HG03095 (cell line): Measurements from ENCODE around the gene ZNF45.
"Not testable (repeated sequence)": the region's sequence is repeated elsewhere in the genome, so short reads cannot be mapped to it uniquely, and the experiment has no call there.

Experiments used
- ATAC-seq: cut with Tn5 transposase; IDR thresholded peaks from one replicate; pipeline ENCODE4 v1.9.1; 2021; ENCODE audit warnings: moderate library complexity; ENCODE audit not compliant: unreplicated experiment

ZNF45 gene

DNA sequence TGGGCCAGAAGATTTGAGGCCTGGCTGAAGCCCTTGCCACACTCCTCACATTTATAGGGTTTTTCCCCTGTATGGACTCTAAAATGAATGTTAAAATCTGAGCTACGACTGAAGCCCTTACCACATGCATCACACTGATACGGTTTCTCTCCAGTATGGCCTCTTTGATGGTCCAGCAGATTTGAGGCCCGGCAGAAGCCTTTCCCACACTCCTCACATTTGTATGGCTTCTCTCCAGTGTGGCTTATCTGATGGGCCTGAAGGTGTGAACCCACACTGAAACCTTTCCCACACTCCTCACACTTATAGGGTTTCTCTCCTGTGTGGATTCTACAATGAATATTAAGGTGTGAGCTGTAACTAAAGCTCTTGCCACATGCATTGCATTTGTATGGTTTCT, 21.0 kb downstream of the ZNF45 start:
- ATAC-seq = no peak

DNA sequence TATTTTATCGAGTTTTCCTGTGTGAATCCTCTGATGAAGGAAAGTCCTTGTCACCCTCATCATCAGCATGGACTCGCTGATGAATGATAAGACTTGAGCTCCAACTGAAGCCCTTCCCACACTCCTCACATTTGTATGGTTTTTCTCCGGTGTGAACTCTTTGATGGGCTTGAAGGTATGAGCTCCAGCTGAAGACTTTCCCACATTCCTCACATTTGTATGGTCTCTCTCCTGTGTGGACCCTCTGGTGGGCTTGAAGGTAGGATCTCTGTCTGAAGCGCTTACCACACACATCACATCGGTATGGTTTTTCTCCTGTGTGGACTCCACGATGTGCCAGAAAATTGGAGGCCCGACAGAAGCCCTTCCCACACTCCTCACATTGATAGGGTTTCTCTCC, 21.7 kb downstream of the ZNF45 start:
- no peak for ATAC-seq

DNA sequence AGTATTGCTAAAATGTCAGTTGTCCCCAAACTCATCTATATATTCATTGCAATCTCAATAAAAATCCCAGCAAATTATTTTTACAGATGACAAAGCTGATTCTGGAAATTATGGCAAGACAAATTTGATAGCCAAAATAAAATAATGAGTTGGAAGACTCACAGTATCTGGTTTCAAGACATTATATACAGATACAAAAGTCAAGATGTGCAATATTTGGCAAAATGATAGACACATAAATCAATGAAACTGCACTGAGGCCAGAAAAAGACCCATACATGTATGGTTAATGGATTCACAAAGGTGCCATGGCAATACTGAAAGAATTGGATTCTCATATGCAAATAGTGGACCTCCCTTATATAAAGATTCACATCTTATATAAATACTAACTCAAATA, 24.2 kb downstream of the ZNF45 start:
- no peak for ATAC-seq

DNA sequence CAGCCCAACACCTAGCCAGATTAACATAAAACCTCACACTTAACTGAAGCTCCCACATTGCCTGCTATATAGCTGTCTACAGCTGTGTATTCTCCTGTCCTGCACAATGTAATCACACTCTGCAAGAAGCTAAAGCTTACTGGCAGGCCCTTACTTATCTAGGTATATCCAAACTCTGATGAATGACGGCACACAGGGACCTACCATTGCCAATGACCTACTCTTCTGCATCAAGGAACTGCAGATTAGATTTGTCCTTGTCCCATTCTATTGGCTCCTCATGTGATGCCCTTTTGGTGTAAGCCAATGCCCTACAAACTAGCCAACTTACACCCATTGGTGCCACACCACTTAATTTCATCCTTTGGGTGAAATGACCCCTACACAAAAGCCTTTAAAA, 26.4 kb downstream of the ZNF45 start:
- ATAC-seq = no peak

DNA sequence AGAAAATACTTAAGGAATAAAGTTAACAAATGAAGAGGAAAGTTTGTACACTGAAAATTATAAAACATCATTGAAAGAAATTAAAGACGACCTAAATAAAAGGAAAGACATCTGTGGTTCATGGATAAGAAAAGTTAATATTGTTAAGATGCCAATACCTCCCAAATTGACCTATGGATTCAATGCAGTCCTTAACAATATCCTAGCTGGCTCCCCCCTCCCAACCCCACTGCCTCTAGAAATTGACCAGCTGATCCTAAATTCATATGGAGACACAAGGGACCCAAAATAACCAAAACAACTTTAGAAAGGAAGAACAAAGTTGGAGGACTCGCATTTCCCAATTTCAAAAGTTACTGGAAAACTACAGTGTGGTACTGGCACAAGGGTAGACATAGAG, 28.3 kb downstream of the ZNF45 start:
- ATAC-seq = no peak

DNA sequence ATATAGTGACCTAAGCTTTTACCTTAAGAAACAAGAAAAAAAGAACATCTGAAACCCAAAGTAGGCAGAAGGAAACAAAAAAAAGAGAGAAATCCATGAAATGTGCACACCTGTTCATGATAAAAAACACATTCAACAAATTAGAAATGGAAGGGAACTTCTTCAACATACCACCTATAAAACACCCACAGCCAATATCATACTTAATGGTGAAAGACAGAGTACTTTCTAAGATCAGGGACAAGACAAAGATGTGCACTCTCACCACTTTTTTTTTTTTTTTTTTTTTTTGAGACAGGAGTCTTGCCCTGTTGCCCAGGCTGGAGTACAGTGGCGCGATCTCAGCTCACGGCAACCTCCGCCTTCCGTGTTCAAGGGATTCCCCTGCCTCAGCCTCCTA, 29.2 kb downstream of the ZNF45 start:
- no peak for ATAC-seq

DNA sequence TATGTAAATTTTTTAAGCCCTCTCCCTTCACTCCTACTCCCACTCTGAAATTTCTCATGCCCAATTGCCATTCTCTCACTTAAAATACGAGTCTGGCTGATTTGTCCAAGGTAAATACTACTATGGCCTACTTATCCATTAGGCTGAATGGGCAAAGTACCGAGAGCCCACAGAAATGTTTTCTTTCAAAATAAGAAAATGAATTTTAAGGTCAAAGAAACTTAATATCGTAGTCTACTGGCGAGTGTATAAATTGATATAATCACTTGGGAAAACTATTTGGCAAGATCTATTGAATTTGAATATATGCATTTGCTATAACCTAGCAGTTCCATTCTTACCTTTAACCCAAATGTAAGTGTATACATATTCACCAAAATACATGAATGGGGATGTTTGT, 32.7 kb downstream of the ZNF45 start:
- no peak for ATAC-seq

DNA sequence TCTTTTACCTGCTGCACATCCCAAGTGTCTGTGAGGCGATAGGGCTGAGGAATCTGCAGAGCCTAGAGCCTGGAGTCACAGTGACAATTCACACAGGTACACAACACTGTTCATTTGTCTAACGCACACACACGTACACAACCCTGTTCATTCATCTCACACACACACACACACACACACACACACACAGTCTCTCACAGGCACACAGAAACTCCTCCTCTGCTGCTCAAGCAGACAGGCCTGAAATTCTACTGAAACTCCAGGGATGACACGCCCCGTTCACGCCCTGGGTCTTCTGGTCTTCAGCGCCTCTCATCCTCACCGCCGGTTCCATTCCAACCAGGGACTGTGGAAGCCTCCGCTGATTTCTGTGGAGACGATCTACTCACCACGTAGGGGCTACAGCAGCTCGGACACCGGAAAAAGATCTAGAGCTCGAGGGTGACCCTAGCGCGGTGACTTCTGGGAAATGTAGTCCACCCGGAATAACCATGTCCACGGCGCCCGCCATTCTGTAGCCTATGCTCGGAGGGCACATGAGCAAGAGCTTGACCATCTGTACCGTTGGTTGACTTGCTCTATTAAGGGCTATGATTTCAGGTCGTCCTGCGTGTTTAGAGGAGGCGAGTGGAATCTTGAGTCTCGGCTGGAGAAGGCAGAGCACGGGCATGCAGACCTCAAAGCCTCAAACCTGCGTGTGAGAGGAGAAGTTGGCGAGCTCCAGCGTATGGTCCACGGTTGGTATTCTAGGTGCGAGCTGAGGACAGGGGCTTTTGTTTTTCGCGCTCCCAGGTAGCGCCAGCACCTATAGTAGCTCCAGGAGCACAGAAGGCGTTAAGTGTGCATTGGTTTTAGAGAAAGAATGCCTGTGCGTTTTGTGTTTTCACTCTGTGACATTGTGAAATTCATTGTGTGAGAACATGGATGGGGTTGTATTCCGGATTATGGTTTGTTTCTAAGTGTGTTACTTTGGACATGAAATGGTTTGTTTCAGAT, 33.4 kb downstream of the ZNF45 start:
- peak; percentile 66 for ATAC-seq

DNA sequence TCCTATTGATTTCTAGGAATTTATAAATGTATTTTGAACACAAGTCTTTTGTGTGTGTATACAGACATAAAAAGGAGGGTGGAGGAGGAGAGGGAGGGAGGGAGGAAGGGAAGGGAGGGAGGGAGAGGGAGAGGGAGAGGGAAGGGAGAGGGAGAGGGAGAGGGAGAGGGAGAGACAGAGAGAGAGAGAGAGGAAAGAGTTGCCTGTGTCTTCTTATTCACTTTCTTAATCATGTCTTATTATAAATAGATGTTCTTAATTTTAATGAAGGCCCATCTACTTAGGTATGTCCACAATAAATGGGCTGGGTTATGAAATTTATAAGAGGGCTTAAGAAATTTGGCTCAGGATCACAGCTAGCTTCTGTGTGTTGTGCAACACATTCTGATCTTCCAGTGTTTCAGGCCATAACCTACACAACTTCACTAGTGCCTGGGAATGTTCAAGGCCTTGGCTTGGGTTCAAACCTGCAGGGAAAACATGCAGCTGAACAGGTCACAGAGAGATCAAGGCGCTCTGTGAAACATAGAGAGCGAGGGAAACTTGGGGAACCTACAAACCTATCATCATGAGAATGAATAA, 39.3 kb downstream of the ZNF45 start:
- ATAC-seq = no peak

DNA sequence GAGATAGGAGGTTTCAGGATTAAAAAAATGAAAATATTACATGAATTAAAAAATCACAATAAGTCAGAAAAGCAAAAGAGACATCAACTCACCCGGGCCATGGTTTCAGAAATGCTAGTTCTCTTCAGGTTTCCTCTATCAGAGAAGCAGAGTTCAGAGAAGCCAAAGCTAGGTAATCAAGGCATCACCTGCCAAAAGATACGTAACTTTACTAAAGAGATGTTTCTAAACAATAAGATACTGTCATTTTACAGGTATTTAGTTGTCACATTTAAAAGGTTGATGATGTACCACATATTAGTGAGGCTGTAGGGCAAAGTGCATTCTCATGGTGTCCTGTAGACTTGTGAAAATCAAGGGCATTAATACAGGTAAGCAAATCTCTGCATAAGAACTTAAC, 51.2 kb downstream of the ZNF45 start, which contains the start of gene ZNF404:
Gene ZNF404 (minus strand): TSS at position 101 of the 400 bp plus-strand sequence.
- no peak for ATAC-seq

DNA sequence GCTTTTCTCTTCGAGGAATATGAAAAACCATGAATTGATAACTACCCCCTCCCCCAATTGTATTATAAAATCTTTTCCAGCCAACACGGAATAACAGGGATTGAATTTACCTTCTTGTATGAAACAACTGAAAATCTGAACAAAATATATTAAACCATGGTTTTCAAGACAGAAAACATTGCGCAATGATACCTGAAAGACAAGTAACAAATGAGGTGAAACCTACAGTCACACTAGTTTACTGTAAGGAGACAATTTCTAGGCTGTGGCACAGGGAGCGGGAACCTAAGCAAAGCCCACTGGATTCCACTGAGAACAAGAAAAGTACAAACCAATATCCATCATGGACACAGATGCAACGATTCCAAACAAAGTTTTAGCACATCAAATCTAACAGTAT, 54.6 kb downstream of the ZNF45 start:
- no peak for ATAC-seq

DNA sequence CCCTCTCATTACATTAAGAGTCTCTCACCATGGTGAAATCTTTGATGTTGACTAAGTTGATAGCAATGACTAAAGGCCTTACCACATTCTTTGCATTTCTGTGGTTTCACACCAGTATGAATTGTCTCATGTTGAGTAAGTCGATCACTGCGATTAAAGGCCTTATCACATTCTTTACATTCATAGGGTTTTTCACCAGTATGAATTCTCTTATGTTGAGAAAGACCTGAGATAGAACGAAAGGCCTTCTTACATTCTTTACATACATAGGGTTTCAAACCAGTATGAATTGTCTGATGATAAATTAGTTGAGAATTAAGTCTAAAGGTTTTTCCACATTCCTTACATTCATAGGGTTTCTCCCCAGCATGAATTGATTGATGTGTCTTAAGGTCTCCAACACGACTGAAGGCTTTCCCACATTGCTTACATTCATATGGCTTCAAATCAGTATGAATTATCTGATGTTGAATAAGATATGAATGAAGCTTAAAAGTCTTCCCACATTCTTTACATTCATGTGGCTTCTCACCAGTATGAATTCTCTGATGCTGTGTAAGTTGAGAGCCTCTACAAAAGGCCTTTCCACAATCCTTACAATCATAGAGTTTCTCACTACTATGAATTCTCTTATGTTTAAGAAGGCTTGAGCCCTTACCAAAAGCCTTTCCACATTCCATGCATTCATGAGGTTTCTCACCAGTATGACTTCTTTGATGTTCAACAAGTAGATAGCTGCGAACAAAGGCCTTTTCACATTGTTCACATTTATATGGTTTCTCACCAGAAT, 62.3 kb downstream of the ZNF45 start:
- ATAC-seq = no peak

DNA sequence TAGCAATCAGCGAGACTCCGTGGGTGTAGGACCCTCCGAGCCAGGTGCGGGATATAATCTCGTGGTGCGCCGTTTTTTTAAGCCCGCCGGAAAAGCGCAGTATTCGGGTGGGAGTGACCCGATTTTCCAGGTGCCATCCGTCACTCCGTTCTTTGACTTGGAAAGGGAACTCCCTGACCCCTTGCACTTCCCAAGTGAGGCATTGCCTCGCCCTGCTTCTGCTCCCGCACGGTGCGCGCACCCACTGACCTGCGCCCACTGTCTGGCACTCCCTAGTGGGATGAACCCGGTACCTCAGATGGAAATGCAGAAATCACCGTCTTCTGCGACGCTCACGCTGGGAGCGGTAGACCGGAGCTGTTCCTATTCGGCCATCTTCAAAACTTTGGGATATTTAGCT, 68.2 kb downstream of the ZNF45 start:
- not testable (repeated sequence) for ATAC-seq
